T-helper 2 cell (primary cell): ENCODE measurements around the gene ATP1A2.

Source experiments
- DNase-seq, 5 experiments: peaks; one replicate each; pipeline versions ENCODE4 v3.0.0 to v3.0.0-alpha.2; 2012 to 2022

Gene ATP1A2

DNA sequence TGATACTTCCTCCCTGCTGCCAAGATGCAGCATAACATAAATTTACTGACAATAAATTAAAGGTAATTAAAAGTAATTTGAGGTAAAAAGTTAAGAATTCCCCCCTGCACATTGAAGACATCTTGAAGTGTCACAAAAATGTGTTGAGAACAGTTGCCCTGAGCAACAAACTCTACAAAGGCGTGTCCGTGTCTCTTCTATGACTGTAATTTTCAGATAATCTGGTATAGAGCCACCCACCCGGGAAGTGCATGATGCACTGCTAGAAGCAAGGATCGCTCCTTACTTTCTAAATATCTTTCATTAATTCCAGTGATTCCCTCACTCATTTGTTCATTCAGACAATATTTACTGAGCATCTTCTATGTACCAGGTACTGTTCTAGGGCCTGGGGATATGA lies 63.8 kb downstream of the ATP1A2 start:
- no peak for DNase-seq

DNA sequence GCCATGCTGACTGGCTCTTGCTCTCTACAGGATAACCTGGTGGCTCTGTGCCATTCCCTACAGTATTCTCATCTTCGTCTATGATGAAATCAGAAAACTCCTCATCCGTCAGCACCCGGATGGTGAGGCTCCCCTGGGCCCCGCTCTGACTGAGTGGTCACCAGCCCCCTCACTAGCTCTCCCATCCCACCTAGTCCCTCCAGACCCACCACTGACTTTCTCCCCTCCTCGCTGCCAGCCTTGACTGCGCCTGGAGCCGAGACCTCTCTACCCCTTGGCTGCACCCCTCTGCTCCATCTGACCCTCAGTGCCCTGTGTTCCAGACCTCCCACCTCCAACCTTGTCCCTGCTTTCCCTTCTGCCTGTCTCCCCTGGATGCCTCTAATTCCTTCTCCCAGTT lies 70.7 kb downstream of the ATP1A2 start:
- no peak for DNase-seq

DNA sequence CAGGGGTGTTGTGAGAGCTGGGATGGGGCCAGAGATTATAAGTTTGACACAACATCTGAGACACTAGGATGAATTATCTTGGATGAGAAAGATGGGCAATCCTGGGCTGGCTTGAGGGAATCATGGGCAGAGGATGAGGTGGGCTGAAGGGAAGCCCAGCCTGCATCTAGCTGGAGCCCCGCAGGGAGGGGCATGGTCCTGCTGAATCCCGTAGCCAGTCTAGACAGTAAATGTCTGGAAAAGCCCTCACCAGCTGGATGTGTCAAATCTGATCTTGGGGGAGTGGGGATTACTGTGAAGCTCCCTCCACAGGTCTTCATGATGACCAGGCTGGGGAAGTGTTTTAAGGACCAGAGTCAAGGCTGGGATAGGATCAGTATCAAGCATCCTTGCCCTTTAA lies 71.2 kb downstream of the ATP1A2 start:
- no peak for DNase-seq

DNA sequence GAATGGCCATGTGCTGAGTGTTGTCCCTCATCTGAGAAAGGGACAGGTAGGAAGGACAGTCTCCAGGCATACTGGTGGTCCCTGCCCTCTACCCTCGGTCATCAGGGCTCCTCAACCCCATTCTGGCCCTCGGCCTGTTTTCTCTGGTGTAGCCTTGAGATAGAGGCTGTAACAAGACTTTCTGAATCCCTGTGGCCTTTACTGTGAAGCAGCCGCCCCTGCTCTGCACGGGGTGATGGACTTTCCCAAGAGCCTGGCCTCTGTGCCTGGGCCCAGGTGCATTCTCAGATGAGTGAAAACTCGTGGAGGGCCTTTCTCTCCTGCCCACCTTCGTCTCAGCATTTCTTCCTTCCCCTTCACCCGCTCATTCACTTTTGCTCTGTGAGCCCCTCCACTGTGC lies 71.8 kb downstream of the ATP1A2 start:
- no peak for DNase-seq

DNA sequence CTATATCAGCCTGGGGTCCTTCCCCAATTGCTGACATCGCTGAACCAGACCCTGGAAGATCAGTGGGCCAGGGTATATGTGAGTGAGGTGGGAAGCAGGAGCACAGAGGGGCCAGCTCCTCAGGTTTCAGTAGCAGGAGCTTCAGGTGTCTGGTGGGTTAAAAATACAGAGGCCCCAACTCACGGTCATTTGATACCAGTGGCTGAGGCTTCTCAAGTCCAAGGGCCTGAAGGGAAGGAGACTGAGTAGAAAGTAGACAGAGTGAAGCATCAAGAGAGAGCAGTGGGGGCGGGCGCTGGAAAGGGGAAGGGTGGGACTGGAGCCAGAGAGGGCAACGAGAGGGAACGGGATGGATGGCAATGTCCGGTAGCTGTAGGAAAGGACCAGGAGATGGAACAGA lies 72.8 kb downstream of the ATP1A2 start:
- DNase-seq = no peak

DNA sequence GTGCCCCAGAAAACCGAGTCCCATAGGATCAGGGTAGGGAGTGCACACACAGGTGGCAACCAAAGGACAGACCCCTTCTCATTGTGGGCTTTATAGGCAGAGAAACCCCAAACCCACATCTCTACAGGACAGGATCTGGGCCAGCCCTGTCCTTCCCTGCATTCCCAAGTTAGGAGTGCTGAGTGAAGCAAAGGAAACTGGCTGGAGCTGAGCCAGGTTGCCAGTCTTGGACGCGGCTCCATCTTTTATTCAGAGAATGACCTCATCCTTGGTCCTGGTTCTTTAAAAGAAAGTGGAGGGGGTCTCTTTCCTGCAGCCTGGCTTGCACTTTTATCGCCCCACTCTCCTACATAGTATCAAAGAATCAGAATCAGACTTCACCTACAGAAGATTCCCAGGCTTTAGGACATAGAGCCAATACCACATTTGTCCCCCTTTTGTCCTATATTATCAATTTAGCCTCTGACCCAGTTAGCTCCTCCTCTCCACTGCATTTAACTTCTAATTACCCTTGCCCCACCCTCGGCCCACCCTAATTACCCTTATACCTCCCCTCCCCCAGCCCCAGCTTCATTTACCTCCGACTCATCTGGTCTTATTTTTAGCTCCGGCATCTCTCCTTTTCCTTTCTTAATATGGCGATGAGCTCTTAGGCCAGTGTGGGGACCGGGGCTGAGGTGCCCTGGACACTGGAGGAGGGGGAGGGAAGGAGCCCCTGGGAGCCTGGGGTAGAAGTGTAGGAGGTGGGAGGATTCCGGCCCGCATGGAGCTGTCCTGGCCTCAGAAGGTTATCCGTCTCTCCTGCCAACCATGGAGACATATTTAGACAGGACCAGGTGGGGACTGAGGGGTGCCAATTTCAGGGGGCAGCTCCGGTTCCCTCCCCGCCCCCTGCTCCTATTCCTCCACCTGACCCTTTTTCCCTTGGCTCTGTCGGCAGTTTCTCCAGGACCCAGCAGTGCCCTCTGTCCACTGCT lies 74.4 kb downstream of the ATP1A2 start, which contains the start of gene CASQ1:
TSS of gene CASQ1 (plus strand) at position 927 of the 977 bp plus-strand sequence. CDS start 177 bp downstream, outside the sequence.
- DNase-seq = no peak

DNA sequence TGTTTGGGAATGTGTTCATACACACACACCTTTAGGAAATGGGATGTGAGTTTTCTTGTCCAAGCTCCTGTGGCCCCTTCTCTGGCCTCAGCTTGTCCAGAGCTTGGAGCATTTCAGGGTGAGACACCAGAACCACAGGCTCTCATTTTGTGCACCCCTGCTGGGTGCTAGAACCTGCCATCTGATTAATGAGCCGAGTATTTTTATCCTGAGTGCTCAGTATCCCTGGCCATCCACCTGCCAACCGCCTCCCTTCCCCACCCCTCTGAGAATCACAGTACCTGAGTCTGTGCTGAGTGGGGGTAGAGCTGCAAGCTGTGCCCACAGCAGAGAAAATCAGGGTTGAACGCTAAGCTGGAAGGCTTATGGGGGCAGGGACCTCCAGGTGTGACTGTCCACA lies 76.2 kb downstream of the ATP1A2 start:
- no peak for DNase-seq

DNA sequence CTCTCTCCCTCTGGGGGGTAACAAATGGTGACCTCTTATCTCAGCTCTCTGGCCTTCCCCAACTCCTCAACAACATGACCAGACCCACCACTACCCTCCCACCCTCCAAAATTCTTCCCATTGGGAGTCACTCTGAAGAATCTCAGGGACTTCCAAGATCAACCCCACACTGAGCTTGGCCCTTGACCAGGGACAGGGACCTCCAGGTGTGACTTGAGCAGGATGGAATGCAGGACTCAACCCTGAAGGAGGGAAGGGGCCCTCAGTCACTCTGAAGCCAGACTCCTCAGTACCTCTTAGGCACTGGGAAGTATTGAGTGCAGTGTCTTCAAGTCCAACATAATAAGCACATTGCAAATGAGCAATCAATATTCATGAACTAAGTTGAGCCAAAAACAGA lies 76.7 kb downstream of the ATP1A2 start:
- no peak for DNase-seq
